ENCODE measurements around the gene LOXL1. TPM values are rescaled to one million over a fixed set of nuclear protein-coding genes. Genes with fewer than 3 reads are reported as not detected.

The LOXL1 gene
- total RNA-seq, 1 donor from 2014 or later: 260 TPM

DNA sequence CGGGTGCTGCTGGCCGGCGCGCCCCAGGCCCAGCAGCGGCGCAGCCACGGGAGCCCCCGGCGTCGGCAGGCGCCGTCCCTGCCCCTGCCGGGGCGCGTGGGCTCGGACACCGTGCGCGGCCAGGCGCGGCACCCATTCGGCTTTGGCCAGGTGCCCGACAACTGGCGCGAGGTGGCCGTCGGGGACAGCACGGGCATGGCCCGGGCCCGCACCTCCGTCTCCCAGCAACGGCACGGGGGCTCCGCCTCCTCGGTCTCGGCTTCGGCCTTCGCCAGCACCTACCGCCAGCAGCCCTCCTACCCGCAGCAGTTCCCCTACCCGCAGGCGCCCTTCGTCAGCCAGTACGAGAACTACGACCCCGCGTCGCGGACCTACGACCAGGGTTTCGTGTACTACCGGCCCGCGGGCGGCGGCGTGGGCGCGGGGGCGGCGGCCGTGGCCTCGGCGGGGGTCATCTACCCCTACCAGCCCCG, 777 bp downstream of the LOXL1 start:
- peaks cover 56 to 64% of the 10 kb centered on the region in 2 donors for H3K4me1 ChIP-seq
- intact Hi-C loops (cut with DNase I): loop anchor here (1.0 kb wide), 2 partner anchors 15 to 24 kb away; no protein-coding TSS in a partner anchor
- peak in 1 of 2 donors; percentile 80 for DNase-seq (ENCODE audit: low spot score in 2 of 2)

DNA sequence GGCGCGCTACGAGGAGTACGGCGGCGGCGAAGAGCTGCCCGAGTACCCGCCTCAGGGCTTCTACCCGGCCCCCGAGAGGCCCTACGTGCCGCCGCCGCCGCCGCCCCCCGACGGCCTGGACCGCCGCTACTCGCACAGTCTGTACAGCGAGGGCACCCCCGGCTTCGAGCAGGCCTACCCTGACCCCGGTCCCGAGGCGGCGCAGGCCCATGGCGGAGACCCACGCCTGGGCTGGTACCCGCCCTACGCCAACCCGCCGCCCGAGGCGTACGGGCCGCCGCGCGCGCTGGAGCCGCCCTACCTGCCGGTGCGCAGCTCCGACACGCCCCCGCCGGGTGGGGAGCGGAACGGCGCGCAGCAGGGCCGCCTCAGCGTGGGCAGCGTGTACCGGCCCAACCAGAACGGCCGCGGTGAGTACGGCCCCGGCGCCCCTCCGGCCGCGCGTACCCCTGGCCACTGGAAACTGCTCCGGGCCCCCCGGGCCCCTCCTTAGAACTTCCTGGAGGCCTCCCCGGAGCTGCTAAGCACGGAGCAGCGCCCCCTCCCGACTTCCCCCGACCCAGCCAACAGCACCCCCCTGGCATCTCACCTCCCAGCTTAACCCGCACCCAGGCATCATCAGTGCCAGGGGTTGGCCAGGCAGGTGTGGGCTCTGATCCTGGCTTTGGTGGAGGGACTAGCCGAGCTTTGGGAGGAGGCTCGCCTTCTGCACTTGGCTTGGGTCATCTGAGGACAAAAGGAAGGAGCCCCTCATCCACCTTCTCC, 1.4 kb downstream of the LOXL1 start:
- no peaks in the 10 kb centered on the region for H3K9me3 ChIP-seq
- intact Hi-C loops (cut with DNase I): loop anchor here (1.0 kb wide), 2 partner anchors 15 to 24 kb away; no protein-coding TSS in a partner anchor
- H3K36me3 ChIP-seq: no peaks in the 10 kb centered on the region
- peak in 1 of 2 donors; percentile 82 for DNase-seq (ENCODE audit: low spot score in 2 of 2)
- H3K27me3 ChIP-seq: no peaks in the 10 kb centered on the region
- peaks cover 51 to 63% of the 10 kb centered on the region in 2 donors for H3K4me1 ChIP-seq
- peak overlapping the region; percentile 92 to 97 for H3K27ac ChIP-seq
- TF ChIP-seq, protein P1, sequence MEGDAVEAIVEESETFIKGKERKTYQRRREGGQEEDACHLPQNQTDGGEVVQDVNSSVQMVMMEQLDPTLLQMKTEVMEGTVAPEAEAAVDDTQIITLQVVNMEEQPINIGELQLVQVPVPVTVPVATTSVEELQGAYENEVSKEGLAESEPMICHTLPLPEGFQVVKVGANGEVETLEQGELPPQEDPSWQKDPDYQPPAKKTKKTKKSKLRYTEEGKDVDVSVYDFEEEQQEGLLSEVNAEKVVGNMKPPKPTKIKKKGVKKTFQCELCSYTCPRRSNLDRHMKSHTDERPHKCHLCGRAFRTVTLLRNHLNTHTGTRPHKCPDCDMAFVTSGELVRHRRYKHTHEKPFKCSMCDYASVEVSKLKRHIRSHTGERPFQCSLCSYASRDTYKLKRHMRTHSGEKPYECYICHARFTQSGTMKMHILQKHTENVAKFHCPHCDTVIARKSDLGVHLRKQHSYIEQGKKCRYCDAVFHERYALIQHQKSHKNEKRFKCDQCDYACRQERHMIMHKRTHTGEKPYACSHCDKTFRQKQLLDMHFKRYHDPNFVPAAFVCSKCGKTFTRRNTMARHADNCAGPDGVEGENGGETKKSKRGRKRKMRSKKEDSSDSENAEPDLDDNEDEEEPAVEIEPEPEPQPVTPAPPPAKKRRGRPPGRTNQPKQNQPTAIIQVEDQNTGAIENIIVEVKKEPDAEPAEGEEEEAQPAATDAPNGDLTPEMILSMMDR (IDR thresholded peaks at IDR 0.05): peak; percentile 43 to 62 (median 43)
- peak overlapping the region; percentile 65 to 88 for H3K4me3 ChIP-seq

More for the DNA sequence above, 777 bp downstream of the LOXL1 start:
- H3K9me3 ChIP-seq: no peaks in the 10 kb centered on the region
- TF ChIP-seq, protein P1 (IDR thresholded peaks at IDR 0.05): no peak
- peak overlapping the region; percentile 65 to 88 for H3K4me3 ChIP-seq
- no peaks in the 10 kb centered on the region for H3K27me3 ChIP-seq
- H3K27ac ChIP-seq: peak overlapping the region; percentile 92 to 97
- no peaks in the 10 kb centered on the region for H3K36me3 ChIP-seq

DNA sequence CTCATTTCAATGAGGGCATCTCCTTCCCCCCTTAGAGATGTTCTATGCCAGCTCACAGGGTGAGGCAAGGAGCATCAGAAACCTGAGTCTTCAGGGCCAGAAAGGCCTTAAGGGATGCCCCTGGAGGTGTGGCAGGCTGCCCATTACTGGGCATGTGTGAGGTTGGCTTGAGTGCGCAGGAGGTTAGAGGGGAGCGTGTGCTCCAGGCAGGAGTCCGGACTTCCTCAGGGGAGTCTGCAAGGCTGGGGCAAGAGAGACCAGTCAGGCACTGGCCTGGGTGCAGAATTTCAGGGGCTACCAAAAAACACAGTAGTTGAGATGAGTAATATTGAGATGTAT, 1.9 kb downstream of the LOXL1 start:
- Histone ChIP-seq H3K9me3 (no peaks in the 10 kb centered on the region), H3K4me1 (peaks cover 45 to 58% of the 10 kb centered on the region in 2 donors), H3K27me3 (no peaks in the 10 kb centered on the region), H3K4me3 (peak overlapping the region; percentile 65 to 88), H3K36me3 (no peaks in the 10 kb centered on the region), H3K27ac (peak overlapping the region; percentile 92 to 97)
- DNase-seq (ENCODE audit: low spot score in 2 of 2): no peak
- intact Hi-C loops (cut with DNase I): no loop called here
- TF ChIP-seq, protein P1 (IDR thresholded peaks at IDR 0.05): no peak

DNA sequence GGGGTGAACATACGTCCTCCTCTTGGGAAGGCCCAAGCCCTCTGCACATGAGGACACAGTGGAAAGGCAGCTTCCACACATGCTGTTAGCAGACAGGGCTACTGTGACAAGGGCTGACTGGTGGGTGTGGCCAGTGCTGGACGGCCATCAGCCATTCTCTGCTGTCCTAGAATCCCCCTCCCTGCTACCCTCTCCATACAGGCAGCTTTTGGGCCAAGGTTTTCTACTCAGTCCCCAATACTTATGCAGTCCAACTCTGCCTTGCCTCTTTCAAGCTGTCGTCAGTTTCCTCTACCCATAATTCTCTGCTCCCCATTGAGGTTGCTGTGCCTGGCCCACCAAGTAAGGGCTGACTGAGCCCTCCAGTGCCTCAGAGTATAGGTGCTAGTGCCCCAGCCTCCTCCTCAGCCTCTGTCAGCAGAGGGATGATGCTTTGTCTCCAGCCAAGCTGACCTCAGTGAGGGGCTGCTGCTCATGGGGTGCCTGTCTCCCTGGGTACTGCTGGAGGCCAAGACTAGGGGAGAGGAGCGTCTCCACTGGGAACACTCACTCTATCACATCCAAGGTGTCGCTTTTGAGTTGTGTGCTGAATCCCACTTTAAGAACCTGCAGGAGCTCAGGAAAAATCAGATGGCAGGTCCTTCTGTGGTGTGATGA, 2.8 kb downstream of the LOXL1 start:
- H3K4me1 ChIP-seq: peaks cover 36 to 53% of the 10 kb centered on the region in 2 donors
- peak overlapping the region; percentile 65 to 88 for H3K4me3 ChIP-seq
- H3K27me3 ChIP-seq: no peaks in the 10 kb centered on the region
- H3K36me3 ChIP-seq: peaks cover 0 to 5% of the 10 kb centered on the region in 2 donors
- no peaks in the 10 kb centered on the region for H3K9me3 ChIP-seq
- peak overlapping the region; percentile 74 to 82 for H3K27ac ChIP-seq
- intact Hi-C loops (cut with DNase I): no loop called here
- peak in 1 of 2 donors; percentile 65 for DNase-seq (ENCODE audit: low spot score in 2 of 2)
- TF ChIP-seq, protein P1 (IDR thresholded peaks at IDR 0.05): no peak

DNA sequence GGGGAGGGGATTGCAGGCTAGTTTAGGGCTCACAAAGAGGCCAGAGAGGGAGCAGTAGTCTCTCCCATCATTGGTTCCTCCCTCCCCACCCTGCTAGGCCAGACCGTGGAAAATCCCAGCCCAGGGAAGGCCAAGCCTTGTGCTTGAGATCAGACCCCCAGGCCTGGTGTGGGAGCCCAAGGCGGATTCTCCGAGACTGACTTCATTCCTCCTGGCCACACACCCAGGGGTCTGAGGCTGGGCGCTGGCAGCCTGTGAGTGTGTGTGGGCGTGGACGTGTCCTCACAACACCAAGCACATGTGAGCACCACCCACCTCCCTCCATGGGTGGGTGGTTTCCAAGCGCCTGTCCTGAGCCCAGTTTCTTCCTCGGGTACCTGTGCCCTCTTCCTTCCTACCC, 4.1 kb downstream of the LOXL1 start:
- Histone ChIP-seq H3K27ac (peak overlapping the region; percentile 74 to 82), H3K36me3 (peaks cover 0 to 5% of the 10 kb centered on the region in 2 donors), H3K4me3 (peak overlapping the region; percentile 13 to 65), H3K27me3 (no peaks in the 10 kb centered on the region), H3K4me1 (peaks cover 28 to 53% of the 10 kb centered on the region in 2 donors), H3K9me3 (no peaks in the 10 kb centered on the region)
- TF ChIP-seq, protein P1 (IDR thresholded peaks at IDR 0.05): no peak
- intact Hi-C loops (cut with DNase I): no loop called here
- peak; percentile 51 to 88 for DNase-seq (ENCODE audit: low spot score in 2 of 2)

Data from ascending aorta (tissue), 2 donors.